GM23248 (cell line): ENCODE data around the gene CNOT6. TPM values are rescaled to one million over a fixed set of nuclear protein-coding genes. Genes with fewer than 3 reads are reported as not detected.
"Not testable (repeated sequence)": the region's sequence is repeated elsewhere in the genome, so short reads cannot be mapped to it uniquely, and the experiment has no call there.

Experiments
- DNase-seq: peaks from one replicate; pipeline ENCODE4 v3.0.0-alpha.2; 2015
- H2AFZ ChIP-seq: fragments of 200-600 bp; sonication (generic); 2 replicates; pipeline ENCODE4 v1.6.1; 2016; ENCODE audit warnings: antibody characterized with exemption
- H3F3A ChIP-seq: fragments of 200-600 bp; sonication (generic); 2 replicates; pipeline ENCODE4 v1.6.1; 2016; ENCODE audit warnings: mild to moderate bottlenecking, antibody characterized with exemption, mixed run types; ENCODE audit not compliant: insufficient read depth
- H3K27ac ChIP-seq: fragments of 200-600 bp; sonication (generic); 2 replicates; pipeline ENCODE4 v1.5.1; 2016; ENCODE audit warnings: mild to moderate bottlenecking
- H3K27me3 ChIP-seq: fragments of 200-600 bp; sonication (generic); replicated peaks from 2 replicates; pipeline ENCODE4 v1.6.1; 2016; ENCODE audit warnings: mild to moderate bottlenecking; ENCODE audit not compliant: insufficient read depth
- H3K36me3 ChIP-seq: fragments of 200-600 bp; sonication (generic); 2 replicates; pipeline ENCODE4 v1.6.1; 2016; ENCODE audit warnings: low read depth, mild to moderate bottlenecking
- H3K4me1 ChIP-seq: fragments of 200-600 bp; sonication (generic); 2 replicates; pipeline ENCODE4 v1.6.1; 2016; ENCODE audit warnings: mild to moderate bottlenecking; ENCODE audit not compliant: insufficient read depth
- H3K4me2 ChIP-seq: fragments of 200-600 bp; sonication (generic); one replicate; pipeline ENCODE4 v1.6.1; 2016; ENCODE audit warnings: mild to moderate bottlenecking; ENCODE audit not compliant: unreplicated experiment
- H3K4me3 ChIP-seq: fragments of 200-600 bp; sonication (generic); 2 replicates; pipeline ENCODE4 v1.5.1; 2016; ENCODE audit warnings: mild to moderate bottlenecking
- H3K79me2 ChIP-seq: fragments of 200-600 bp; sonication (generic); 2 replicates; pipeline ENCODE4 v1.6.1; 2016; ENCODE audit warnings: mild to moderate bottlenecking; ENCODE audit not compliant: insufficient read depth
- H3K9ac ChIP-seq: fragments of 200-600 bp; sonication (generic); 2 replicates; pipeline ENCODE4 v1.6.1; 2016; ENCODE audit warnings: mild to moderate bottlenecking
- H3K9me2 ChIP-seq: fragments of 200-600 bp; sonication (generic); 2 replicates; pipeline ENCODE4 v1.6.1; 2016; ENCODE audit warnings: mixed run types, mild to moderate bottlenecking, moderate library complexity; ENCODE audit not compliant: insufficient read depth
- H3K9me3 ChIP-seq: fragments of 200-600 bp; sonication (generic); one replicate; pipeline ENCODE4 v1.6.1; 2017; ENCODE audit warnings: low read depth
- H4K20me1 ChIP-seq: fragments of 200-600 bp; sonication (generic); 2 replicates; pipeline ENCODE4 v1.6.0; 2016; ENCODE audit not compliant: insufficient read depth
- EZH2 ChIP-seq: fragments of 200-600 bp; sonication (generic); IDR thresholded peaks from 2 replicates; pipeline ENCODE4 v1.6.1; 2018; ENCODE audit warnings: antibody characterized with exemption, mild to moderate bottlenecking; ENCODE audit not compliant: insufficient read depth, poor library complexity, severe bottlenecking
- EZH2phosphoT487 ChIP-seq: fragments of 200-600 bp; sonication (generic); IDR thresholded peaks from 2 replicates; pipeline ENCODE4 v1.6.1; 2018; ENCODE audit warnings: antibody characterized with exemption, moderate library complexity, mild to moderate bottlenecking, low read depth; ENCODE audit not compliant: insufficient read depth
- WGBS, 2 experiments: methylation state at CpG; one replicate each; pipeline ENCODE4 v1.1.6; 2015 to 2017; ENCODE audit warnings: low lambda C conversion rate in 2 of 2, low coverage in 1 of 2; ENCODE audit errors: missing lambda C conversion rate in 2 of 2; 5-methylcytosine and 5-hydroxymethylcytosine counted together
- in situ Hi-C: fragments of 300-500 bp; cut with MboI; formaldehyde crosslinking; loops from 2 replicates; pipeline ENCODE4 v1.15.0; 2020
- polyA plus RNA-seq: library from polyadenylated mRNA; unstranded; fragments of >200 nt; fragmentation: Nextera tagmentation; extraction: Ambion mirVana; gene quantifications from 2 replicates; pipeline ENCODE4 v1.2.1, GENCODE V29; 2016
- total RNA-seq: library from RNA; depleted of rRNA; stranded (reverse); fragments of >200 nt; shearing (Covaris generic); gene quantifications from 2 replicates; pipeline ENCODE4 v1.2.3, GENCODE V29; 2014

Gene CNOT6
- total and polyA plus RNA-seq, 2 experiments from 2014 or later, result 5.3 to 7.8 TPM

- H3K79me2 ChIP-seq, result peaks cover 87% of the 10 kb centered on the region
- in situ Hi-C loops, result no loop called here
- 97% methylated on average over 15 of the region's 15 CpGs for WGBS, 2 experiments
These were observed 33.5 kb downstream of the CNOT6 start for GRCh38 chr5:180527659-180528058.

GRCh38 chr5:180531036-180531585 lies 36.9 kb downstream of the CNOT6 start:
- H2AFZ ChIP-seq, H3K9me2 ChIP-seq, DNase-seq, H3F3A ChIP-seq, H4K20me1 ChIP-seq, H3K36me3 ChIP-seq, H3K27me3 ChIP-seq, H3K9ac ChIP-seq, H3K4me1 ChIP-seq, H3K4me2 ChIP-seq, H3K9me3 ChIP-seq, in situ Hi-C loops, H3K4me3 ChIP-seq, H3K27ac ChIP-seq: not testable (repeated sequence)
- H3K79me2 ChIP-seq, result peaks cover 80% of the 10 kb centered on the region
- WGBS, 2 experiments, result 93 to 96% methylated on average over 20 to 43 of the region's 43 CpGs

More at GRCh38 chr5:180527659-180528058, 33.5 kb downstream of the CNOT6 start:
- DNase-seq, result no peak
- Histone ChIP-seq H3K36me3 (no peaks in the 10 kb centered on the region), H3K9me2 (no peaks in the 10 kb centered on the region), H3K9ac (no peak overlapping the region), H3K4me2 (no peak overlapping the region), H3F3A (no peaks in the 10 kb centered on the region), H2AFZ (no peak overlapping the region), H3K9me3 (no peaks in the 10 kb centered on the region), H3K27me3 (no peaks in the 10 kb centered on the region), H3K4me3 (no peak overlapping the region), H4K20me1 (0 out of 2 replicates have a peak, but pooled peaks cover 14% of the 10 kb centered on the region), H3K27ac (no peak overlapping the region), H3K4me1 (0 out of 2 replicates have a peak, but pooled peaks cover 2% of the 10 kb centered on the region)
- TF ChIP-seq EZH2 (no peak), EZH2phosphoT487 (no peak)

GRCh38 chr5:180532268-180532667 lies 38.1 kb downstream of the CNOT6 start:
- no peaks in the 10 kb centered on the region for H3F3A ChIP-seq
- H4K20me1 ChIP-seq, result no peaks in the 10 kb centered on the region
- peaks cover 80% of the 10 kb centered on the region for H3K79me2 ChIP-seq
- H3K9ac ChIP-seq, result no peak overlapping the region
- H3K27me3 ChIP-seq, result no peaks in the 10 kb centered on the region
- TF ChIP-seq EZH2phosphoT487, result no peak
- TF ChIP-seq EZH2, result no peak
- H3K4me3 ChIP-seq, result no peak overlapping the region
- no peak overlapping the region for H3K27ac ChIP-seq
- no peak for DNase-seq
- no peaks in the 10 kb centered on the region for H3K9me2 ChIP-seq
- no peaks in the 10 kb centered on the region for H3K4me1 ChIP-seq
- no peaks in the 10 kb centered on the region for H3K9me3 ChIP-seq
- H3K4me2 ChIP-seq, result no peak overlapping the region
- WGBS, 2 experiments, result 96 to 97% methylated on average over 1 of the region's 1 CpG
- no peaks in the 10 kb centered on the region for H3K36me3 ChIP-seq
- no peak overlapping the region for H2AFZ ChIP-seq
- in situ Hi-C loops, result no loop called here

- H4K20me1 ChIP-seq, result no peaks in the 10 kb centered on the region
- in situ Hi-C loops, result no loop called here
- WGBS, 2 experiments, result 100% methylated on average over 1 of the region's 1 CpG
- DNase-seq, result no peak
- H3K4me1 ChIP-seq, result no peaks in the 10 kb centered on the region
- H3F3A ChIP-seq, result no peaks in the 10 kb centered on the region
- no peak overlapping the region for H3K4me2 ChIP-seq
- H3K9me3 ChIP-seq, result no peaks in the 10 kb centered on the region
- TF ChIP-seq EZH2phosphoT487 (no peak), EZH2 (no peak)
- peaks cover 79% of the 10 kb centered on the region for H3K79me2 ChIP-seq
- H3K27ac ChIP-seq, result no peak overlapping the region
- H3K27me3 ChIP-seq, result no peaks in the 10 kb centered on the region
- H3K4me3 ChIP-seq, result no peak overlapping the region
- H3K9ac ChIP-seq, result no peak overlapping the region
- no peak overlapping the region for H2AFZ ChIP-seq
- H3K9me2 ChIP-seq, result no peaks in the 10 kb centered on the region
- H3K36me3 ChIP-seq, result no peaks in the 10 kb centered on the region
These were observed 39.7 kb downstream of the CNOT6 start for GRCh38 chr5:180533845-180534244.

GRCh38 chr5:180535573-180535972 lies 41.4 kb downstream of the CNOT6 start:
- H3K4me1 ChIP-seq, result no peaks in the 10 kb centered on the region
- no peak for TF ChIP-seq EZH2
- TF ChIP-seq EZH2phosphoT487, result no peak
- peaks cover 78% of the 10 kb centered on the region for H3K79me2 ChIP-seq
- in situ Hi-C loops, result no loop called here
- WGBS, 2 experiments, result 58 to 63% methylated on average over 4 of the region's 4 CpGs
- no peak overlapping the region for H3K4me2 ChIP-seq
- no peaks in the 10 kb centered on the region for H3F3A ChIP-seq
- H3K27me3 ChIP-seq, result no peaks in the 10 kb centered on the region
- no peak overlapping the region for H3K27ac ChIP-seq
- H2AFZ ChIP-seq, result no peak overlapping the region
- no peak overlapping the region for H3K9ac ChIP-seq
- H3K9me3 ChIP-seq, result no peaks in the 10 kb centered on the region
- DNase-seq, result no peak
- no peak overlapping the region for H3K4me3 ChIP-seq
- no peaks in the 10 kb centered on the region for H3K36me3 ChIP-seq
- H4K20me1 ChIP-seq, result no peaks in the 10 kb centered on the region; the same call in 1 of the 2 replicates
- H3K9me2 ChIP-seq, result no peaks in the 10 kb centered on the region
